Measurements from ENCODE around the gene DNER. TPM values are rescaled to one million over a fixed set of nuclear protein-coding genes. Genes with fewer than 3 reads are reported as not detected.

Gene DNER
- total RNA-seq, 4 donors from 2014 or later, result 0.41 to 2.6 (median 1.2) TPM

DNA sequence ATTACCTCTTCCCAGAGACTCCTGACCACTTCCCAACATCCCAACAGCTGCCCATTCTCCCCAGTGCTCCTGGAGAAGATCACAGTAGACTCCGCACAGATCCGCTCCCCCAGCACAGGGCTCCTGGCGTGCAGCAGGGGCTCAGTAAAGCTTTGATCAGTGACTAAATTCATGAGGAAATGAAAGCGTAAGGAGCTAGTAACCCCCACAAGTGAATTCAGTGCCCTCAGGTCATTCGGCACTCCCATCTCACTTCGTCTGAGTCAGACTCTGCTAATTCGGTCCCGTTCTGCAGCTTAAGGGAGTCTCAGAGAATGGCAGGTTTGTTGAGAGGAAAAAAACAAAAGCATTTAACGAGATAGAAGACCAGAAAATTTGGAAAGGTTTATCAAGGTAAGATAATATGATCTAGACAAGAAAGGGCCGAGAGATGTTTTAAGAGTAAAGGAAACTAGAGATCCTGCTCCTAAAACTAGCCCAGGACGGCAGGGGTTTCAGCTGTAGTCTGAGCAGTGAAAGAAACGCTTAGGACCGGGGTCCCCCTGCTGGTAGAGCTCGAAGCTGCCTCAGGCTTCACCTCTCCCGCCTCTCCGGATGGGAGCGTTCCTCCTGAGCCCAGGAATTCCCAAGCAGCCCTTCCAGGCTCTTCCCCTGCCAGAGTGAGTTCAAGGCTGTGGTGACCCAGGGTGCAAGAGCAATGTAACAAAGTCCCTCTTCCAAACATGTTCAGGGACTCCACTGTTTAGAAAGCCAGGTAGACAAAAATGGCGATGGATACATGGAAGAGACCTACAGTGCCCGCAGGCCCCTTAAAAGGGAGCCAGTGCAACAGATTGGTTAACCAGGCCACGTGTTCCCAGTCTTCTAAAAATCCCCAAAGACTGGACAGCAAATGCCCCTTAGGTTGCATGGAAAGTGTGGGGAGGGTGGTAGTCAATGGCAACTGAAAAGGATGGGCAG is 127.3 kb downstream of the DNER start:
- DNase-seq, result peak; percentile 33 to 53
- Histone ChIP-seq H3K27ac (no peak overlapping the region), H3K4me1 (no peaks in the 10 kb centered on the region), H3K27me3 (no peaks in the 10 kb centered on the region), H3K36me3 (no peaks in the 10 kb centered on the region), H3K4me3 (peak overlapping the region in 3 of 4 donors; percentile 18 to 34 (median 20)), H3K9me3 (no peaks in the 10 kb centered on the region)
- in situ Hi-C loops (cut with MboI; ENCODE audit: low sequenced_read_pairs in 4 of 4), result loop anchor here (5.0 to 25.0 kb wide), 5 partner anchors 152 to 900 kb away; no protein-coding TSS in a partner anchor
- ATAC-seq, result peak; percentile 87 to 88
- intact Hi-C loops (cut with DNase I; ENCODE audit: low total_unique reads), result loop anchor here (1.0 to 10.0 kb wide), 2 partner anchors 156 to 312 kb away; partner anchors contain the start of gene PID1
- TF ChIP-seq CTCF (IDR thresholded peaks at IDR 0.05 in 4 of 5, conservative IDR thresholded peaks at IDR 0.05 in 1 of 5), result peak; percentile 44 to 74 (median 71)
- no peak for TF ChIP-seq POLR2A (IDR thresholded peaks at IDR 0.05)

GRCh38 chr2:229586012-229586411 is 128.3 kb downstream of the DNER start:
- no peak for DNase-seq
- H3K36me3 ChIP-seq, result no peaks in the 10 kb centered on the region
- H3K4me3 ChIP-seq, result no peak overlapping the region
- TF ChIP-seq POLR2A (IDR thresholded peaks at IDR 0.05) (no peak), CTCF (IDR thresholded peaks at IDR 0.05 in 4 of 5, conservative IDR thresholded peaks at IDR 0.05 in 1 of 5) (no peak)
- intact Hi-C loops (cut with DNase I; ENCODE audit: low total_unique reads) (loop anchor here (10.0 kb wide), 1 partner anchor 311 kb away; the partner anchor contains the start of gene PID1), in situ Hi-C loops (cut with MboI; ENCODE audit: low sequenced_read_pairs in 4 of 4) (loop anchor here (5.0 to 25.0 kb wide), 5 partner anchors 151 to 899 kb away; no protein-coding TSS in a partner anchor)
- H3K27ac ChIP-seq, result no peak overlapping the region
- H3K27me3 ChIP-seq, result no peaks in the 10 kb centered on the region
- no peaks in the 10 kb centered on the region for H3K9me3 ChIP-seq
- no peaks in the 10 kb centered on the region for H3K4me1 ChIP-seq
- ATAC-seq, result no peak

DNA sequence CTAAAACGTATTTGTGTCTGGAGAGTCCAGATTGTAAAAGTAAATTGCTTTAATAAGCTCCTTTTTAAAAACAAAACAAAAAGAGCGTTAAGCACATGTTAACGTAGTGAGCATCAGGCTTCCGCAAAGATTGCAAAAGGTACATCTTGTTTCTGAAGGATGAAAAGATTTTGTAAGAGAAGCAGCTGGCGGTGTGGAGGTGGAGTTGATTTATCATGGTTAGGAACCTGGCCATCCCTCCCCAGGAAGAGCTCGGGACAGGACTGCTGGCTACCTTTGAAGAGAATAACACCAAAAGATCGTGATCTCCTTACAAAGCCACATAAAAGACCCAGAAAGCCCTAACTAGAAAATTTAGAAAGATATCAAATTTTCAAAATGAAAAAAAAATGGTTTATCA is 132.2 kb downstream of the DNER start:
- ATAC-seq (no peak), DNase-seq (no peak)
- H3K36me3 ChIP-seq, result no peaks in the 10 kb centered on the region
- intact Hi-C loops (cut with DNase I; ENCODE audit: low total_unique reads), result loop anchor here (10.0 kb wide), 1 partner anchor 307 kb away; the partner anchor contains the start of gene PID1
- H3K27me3 ChIP-seq, result no peaks in the 10 kb centered on the region
- H3K9me3 ChIP-seq, result no peaks in the 10 kb centered on the region
- no peak overlapping the region for H3K4me3 ChIP-seq
- in situ Hi-C loops (cut with MboI; ENCODE audit: low sequenced_read_pairs in 4 of 4), result loop anchor here (10.0 to 25.0 kb wide), 4 partner anchors 147 to 895 kb away; no protein-coding TSS in a partner anchor
- no peak overlapping the region for H3K27ac ChIP-seq
- TF ChIP-seq POLR2A (IDR thresholded peaks at IDR 0.05), result no peak
- H3K4me1 ChIP-seq, result no peaks in the 10 kb centered on the region

DNA sequence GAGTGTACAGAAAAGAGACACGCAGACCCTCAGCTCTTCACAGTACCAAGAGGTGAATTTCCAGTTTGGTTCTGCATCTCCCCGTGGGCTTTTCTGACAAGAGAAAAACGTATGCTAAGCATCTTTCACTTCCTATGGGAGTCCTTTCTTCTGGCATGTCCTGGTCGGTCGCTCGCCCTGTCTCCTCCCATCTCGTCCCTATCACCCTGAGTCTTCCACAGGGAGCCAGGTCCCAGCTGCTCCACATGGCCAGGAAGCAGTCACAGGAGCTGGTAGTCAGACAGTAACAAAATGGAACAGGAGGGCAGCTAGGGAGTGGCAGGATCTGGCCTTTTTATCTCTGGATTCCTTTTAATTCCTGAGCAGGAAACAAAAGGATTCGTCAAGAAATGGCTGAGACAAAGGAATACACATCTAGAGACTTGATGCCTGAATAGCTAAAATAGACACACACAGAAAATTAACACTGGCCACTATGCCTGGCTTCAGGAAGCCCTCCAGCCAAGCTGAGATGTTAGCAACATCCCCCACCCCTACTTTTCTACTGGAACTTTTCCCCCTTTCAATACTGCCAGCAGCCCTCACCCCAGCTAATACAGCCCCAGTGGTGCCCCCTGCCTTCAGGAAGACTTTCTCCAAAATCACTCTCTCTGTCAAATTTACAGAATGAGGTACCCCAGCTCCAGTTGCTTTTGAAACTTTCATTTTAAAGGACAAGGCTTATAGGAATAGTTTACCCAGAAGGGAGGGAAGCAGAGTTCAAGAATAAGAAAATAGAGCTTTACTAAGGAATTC is 136.1 kb downstream of the DNER start:
- DNase-seq (no peak), ATAC-seq (no peak)
- in situ Hi-C loops (cut with MboI; ENCODE audit: low sequenced_read_pairs in 4 of 4), result loop anchor here in 2 of 4 donors (25.0 kb wide), 2 partner anchors 441 to 891 kb away; no protein-coding TSS in a partner anchor
- no peak for TF ChIP-seq POLR2A (IDR thresholded peaks at IDR 0.05)
- TF ChIP-seq CTCF (IDR thresholded peaks at IDR 0.05 in 4 of 5, conservative IDR thresholded peaks at IDR 0.05 in 1 of 5), result no peak
- H3K27me3 ChIP-seq, result no peaks in the 10 kb centered on the region
- no peaks in the 10 kb centered on the region for H3K36me3 ChIP-seq
- intact Hi-C loops (cut with DNase I; ENCODE audit: low total_unique reads), result loop anchor here (10.0 kb wide), 1 partner anchor 93 kb away; no protein-coding TSS in a partner anchor
- no peaks in the 10 kb centered on the region for H3K4me1 ChIP-seq
- no peaks in the 10 kb centered on the region for H3K9me3 ChIP-seq
- H3K27ac ChIP-seq, result no peak overlapping the region
- H3K4me3 ChIP-seq, result no peak overlapping the region

All from gastrocnemius medialis (tissue), 4 donors.